GM19372 (cell line): Measurements from ENCODE around the gene YBX2.
"Not testable (repeated sequence)": the region's sequence is repeated elsewhere in the genome, so short reads cannot be mapped to it uniquely, and the experiment has no call there.

ENCODE experiments used
- ATAC-seq: cut with Tn5 transposase; IDR thresholded peaks from one replicate; pipeline ENCODE4 v1.9.1; 2021; ENCODE audit warnings: mild to moderate bottlenecking, low read depth, moderate library complexity; ENCODE audit not compliant: unreplicated experiment

YBX2 gene

GRCh38 chr17:7250695-7251627 lies 43.5 kb downstream of the YBX2 start:
- ATAC-seq = no peak

- ATAC-seq = no peak
Measured at GRCh38 chr17:7249830-7250229, 44.6 kb downstream of the YBX2 start.

GRCh38 chr17:7249214-7249613 lies 45.2 kb downstream of the YBX2 start:
- ATAC-seq = no peak

GRCh38 chr17:7248796-7249195 lies 45.6 kb downstream of the YBX2 start:
- ATAC-seq = no peak

- ATAC-seq = no peak
Measured at GRCh38 chr17:7246779-7247178, 47.7 kb downstream of the YBX2 start.

- ATAC-seq = not testable (repeated sequence)
Measured at GRCh38 chr17:7243838-7244237, 50.6 kb downstream of the YBX2 start.

- ATAC-seq = no peak
Measured at GRCh38 chr17:7243453-7243729, 51.0 kb downstream of the YBX2 start.

GRCh38 chr17:7242717-7243452 lies 51.6 kb downstream of the YBX2 start:
- ATAC-seq = peak; percentile 44

GRCh38 chr17:7241783-7242716 lies 52.4 kb downstream of the YBX2 start, which contains the start of gene GABARAP:
Gene GABARAP (minus strand): TSS chr17:7242449. CDS start chr17:7242330, 119 bp downstream.
- peak; percentile 22 for ATAC-seq

- no peak for ATAC-seq
Measured at GRCh38 chr17:7241090-7241733, 53.2 kb downstream of the YBX2 start.

GRCh38 chr17:7240375-7240774 lies 54.1 kb downstream of the YBX2 start:
- no peak for ATAC-seq

GRCh38 chr17:7239091-7240027 lies 55.1 kb downstream of the YBX2 start, which contains the start of gene PHF23:
Gene PHF23 (minus strand): TSS chr17:7239457. CDS start chr17:7239279, 178 bp downstream.
- peak; percentile 52 for ATAC-seq

GRCh38 chr17:7238420-7239090 lies 55.9 kb downstream of the YBX2 start:
- no peak for ATAC-seq
